T-helper 9 cell (primary cell): Measurements from ENCODE around the gene EEF1AKMT2.

Source experiments
- DNase-seq: peaks from one replicate; pipeline ENCODE4 v3.0.0-alpha.2; 2020

Gene EEF1AKMT2

DNA sequence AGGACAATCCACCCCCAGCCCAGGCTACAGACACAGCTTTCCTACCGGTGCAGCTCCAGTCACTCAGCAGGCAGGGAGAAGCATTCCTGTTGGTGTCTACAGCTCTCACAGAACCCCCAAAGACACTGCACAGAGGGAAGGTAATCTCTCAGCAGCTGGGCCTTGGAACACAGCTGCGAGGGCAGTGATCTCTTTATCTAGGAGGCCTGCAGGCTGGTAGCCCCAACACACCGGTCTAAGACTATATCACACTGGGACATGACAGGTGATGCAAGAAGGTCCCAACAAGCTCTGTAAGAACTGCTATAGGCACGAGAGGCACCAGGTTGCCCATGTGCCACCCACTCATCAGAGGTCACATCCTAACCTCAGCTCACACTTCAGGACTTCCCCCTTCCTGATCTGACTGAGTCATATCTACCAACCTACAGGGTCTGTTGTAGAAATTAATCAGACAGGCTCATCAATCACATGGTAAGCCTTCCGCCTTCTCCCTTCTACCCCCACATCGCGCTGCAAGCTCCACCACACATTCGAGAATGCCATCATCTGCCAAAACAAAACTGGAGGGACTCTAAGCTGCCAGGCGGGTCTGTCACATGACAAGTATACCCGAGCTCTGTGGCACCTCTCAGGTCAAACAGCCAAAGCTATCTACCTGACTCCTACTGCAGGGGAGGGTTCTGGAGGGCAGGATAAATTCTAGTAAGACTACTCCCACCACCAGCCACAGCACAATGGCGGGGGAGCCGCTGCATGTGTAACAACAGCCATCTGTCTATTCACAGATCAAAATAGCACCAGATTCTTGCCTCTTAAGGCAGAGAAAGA, 73.6 kb downstream of the EEF1AKMT2 start:
- peak; percentile 69 for DNase-seq

GRCh38 chr10:124717041-124717757, 74.5 kb downstream of the EEF1AKMT2 start:
- no peak for DNase-seq

DNA sequence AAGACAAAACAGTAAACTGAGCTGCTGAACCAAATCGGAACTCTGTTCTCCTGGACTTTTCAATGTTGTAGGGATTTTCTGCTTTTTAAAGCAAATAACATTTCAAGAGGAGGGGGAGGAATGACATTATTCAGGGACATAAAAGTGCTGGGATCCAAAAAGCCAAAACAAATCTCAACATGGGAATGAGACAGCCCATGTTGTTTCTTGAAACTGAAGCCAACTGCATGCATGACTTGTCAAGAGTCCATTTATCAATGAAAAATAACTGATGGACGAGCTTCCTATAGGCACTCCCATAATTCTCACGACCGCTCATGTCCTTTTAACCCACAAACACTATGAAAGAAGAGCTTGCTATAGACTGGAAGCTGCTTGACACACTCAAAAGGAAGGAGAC, 75.3 kb downstream of the EEF1AKMT2 start:
- no peak for DNase-seq

- no peak for DNase-seq
Observed at GRCh38 chr10:124715439-124715838, 76.2 kb downstream of the EEF1AKMT2 start.

DNA sequence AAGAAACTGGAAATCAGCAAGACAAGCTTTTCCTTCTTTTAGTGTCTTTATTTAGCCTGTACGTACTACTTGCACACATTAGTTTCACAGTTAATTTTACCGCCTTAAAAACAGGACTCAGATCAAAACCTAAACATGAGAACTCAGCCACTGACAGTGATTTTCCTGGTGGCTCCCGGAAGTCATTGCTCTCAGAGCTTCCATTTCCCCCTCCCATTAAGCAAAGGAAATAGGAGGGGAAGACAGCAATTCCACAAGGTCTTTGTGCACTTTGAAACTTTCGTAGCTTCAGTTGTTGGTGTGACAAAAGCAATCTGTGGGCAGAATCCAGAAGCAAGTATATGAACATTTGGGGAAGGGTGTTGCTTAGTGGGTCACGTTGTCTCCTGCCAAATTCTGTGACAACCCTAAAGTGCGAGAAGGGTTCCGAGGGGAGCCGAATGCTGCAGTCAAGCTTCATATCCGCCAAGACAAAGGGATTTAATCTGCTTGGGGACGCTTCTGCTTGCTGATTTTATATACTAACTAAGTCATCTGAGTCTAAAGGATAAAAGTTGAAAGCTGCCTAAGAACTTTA, 77.9 kb downstream of the EEF1AKMT2 start:
- DNase-seq: no peak

GRCh38 chr10:124712704-124713407, 78.8 kb downstream of the EEF1AKMT2 start:
- no peak for DNase-seq

GRCh38 chr10:124711145-124711544, 80.5 kb downstream of the EEF1AKMT2 start:
- DNase-seq: no peak

GRCh38 chr10:124710266-124710881, 81.3 kb downstream of the EEF1AKMT2 start:
- no peak for DNase-seq

- DNase-seq: no peak
Observed at GRCh38 chr10:124709861-124710260, 81.8 kb downstream of the EEF1AKMT2 start.

DNA sequence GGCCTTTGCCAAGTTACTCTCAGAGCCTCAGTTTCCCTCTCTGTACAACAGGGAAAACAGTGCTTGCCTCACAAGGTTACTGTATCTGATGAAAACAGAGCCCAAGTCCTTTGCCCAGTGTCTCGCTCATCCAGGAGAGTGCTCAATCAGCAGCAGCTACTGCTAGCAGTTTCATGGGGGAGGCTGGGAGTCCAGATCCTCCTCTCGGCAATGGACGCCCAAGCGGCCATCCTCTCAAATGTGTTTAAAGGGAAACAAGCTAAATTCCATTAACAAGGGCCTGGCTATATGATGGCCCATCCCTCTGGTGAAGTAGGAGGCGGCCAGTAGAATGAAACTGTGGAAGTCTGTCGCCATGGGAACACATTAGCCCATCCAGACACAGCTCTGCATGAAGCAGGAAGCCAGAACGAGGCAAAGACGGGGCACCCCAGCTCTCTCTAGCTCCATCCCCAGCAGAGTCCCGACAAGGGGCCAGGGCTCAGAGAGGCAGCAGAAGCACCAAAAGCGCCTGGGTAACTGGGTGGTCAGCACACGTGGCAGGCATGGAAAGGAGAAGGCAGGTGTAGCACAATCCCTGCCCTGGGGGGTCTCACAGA, 82.7 kb downstream of the EEF1AKMT2 start:
- no peak for DNase-seq

GRCh38 chr10:124708246-124708779, 83.4 kb downstream of the EEF1AKMT2 start:
- DNase-seq: no peak
